Endothelial cell of umbilical vein (primary cell): ENCODE measurements around the gene GLRX. TPM values are rescaled to one million over a fixed set of nuclear protein-coding genes. Genes with fewer than 3 reads are reported as not detected.

Experiments used
- BruUV-seq: library from RNA; stranded (reverse); fragments of 400-500 nt; replicated peaks from 2 replicates; lab custom pipeline; 2021; lab: Mats Ljungman, UMichigan
- CTCF ChIA-PET: fragments of 300-600, 350-600 bp; sonication (Branson Sonifier 250); formaldehyde crosslinking; loops from one replicate; lab custom pipeline; 2021; ENCODE audit warnings: antibody characterized with exemption, inconsistent platforms; lab: Charles Lee
- POLR2A ChIA-PET: fragments of 300-600, 350-600 bp; sonication (Branson Sonifier 250); formaldehyde crosslinking; loops from one replicate; lab custom pipeline; 2021; ENCODE audit warnings: antibody characterized with exemption, inconsistent platforms; lab: Charles Lee
- DNase-seq: peaks from one replicate; pipeline ENCODE4 v3.0.0-alpha.2; 2011; ENCODE audit warnings: low read depth, low spot score
- FAIRE-seq: peaks from 2 replicates; lab custom pipeline; 2011; peaks lifted over from hg19 to GRCh38; lab: Jason Lieb, UNC
- H2AFZ ChIP-seq: 2 replicates; pipeline ENCODE4 v1.6.0; 2012; ENCODE audit warnings: low read depth, low read length, control low read depth, inconsistent platforms
- H3K27ac ChIP-seq: 2 replicates; pipeline ENCODE4 v1.5.1; 2011; ENCODE audit warnings: low read depth, mild to moderate bottlenecking, control low read depth, low read length, moderate library complexity; ENCODE audit not compliant: insufficient read depth
- H3K27me3 ChIP-seq, 2 experiments: 2 replicates each; pipeline versions ENCODE4 v1.6.0 to v1.6.1; 2011; ENCODE audit warnings: low read length in 2 of 2, mixed read lengths in 1 of 2; ENCODE audit not compliant: control insufficient read depth in 2 of 2, insufficient read depth in 2 of 2
- H3K36me3 ChIP-seq, 2 experiments: 2 replicates in 1 of 2; 3 replicates in 1 of 2; pipeline ENCODE4 v1.5.1; 2011; ENCODE audit warnings: low read length in 2 of 2, mild to moderate bottlenecking in 1 of 2, moderate library complexity in 1 of 2; ENCODE audit not compliant: control insufficient read depth in 2 of 2, insufficient read depth in 2 of 2; ENCODE audit errors: extremely low read depth in 1 of 2
- H3K4me1 ChIP-seq: 3 replicates; pipeline ENCODE4 v1.5.1; 2011; ENCODE audit warnings: mild to moderate bottlenecking, low read length; ENCODE audit not compliant: control insufficient read depth, insufficient read depth; ENCODE audit errors: extremely low read depth
- H3K4me2 ChIP-seq: 2 replicates; pipeline ENCODE4 v1.6.1; 2011; ENCODE audit warnings: low read length, control low read depth, mixed read lengths; ENCODE audit not compliant: insufficient read depth
- H3K4me3 ChIP-seq, 3 experiments: fragments of 200-600 bp in 1 of 3; sonication (generic), shearing (Covaris generic) in 1 of 3; replicated peaks in 1 of 3; 2 replicates each; pipeline ENCODE4 v1.5.1; 2011 to 2016; ENCODE audit warnings: control low read depth in 3 of 3, low read length in 3 of 3, mild to moderate bottlenecking in 2 of 3, inconsistent platforms in 1 of 3, low read depth in 1 of 3, moderate library complexity in 1 of 3; ENCODE audit not compliant: insufficient read depth in 1 of 3
- H3K79me2 ChIP-seq: 2 replicates; pipeline ENCODE4 v1.6.0; 2012; ENCODE audit warnings: low read length, inconsistent platforms; ENCODE audit not compliant: control insufficient read depth, insufficient read depth
- H3K9ac ChIP-seq: replicated peaks from 2 replicates; pipeline ENCODE3; 2011; ENCODE audit warnings: low read length, control low read depth; ENCODE audit not compliant: insufficient read depth; ENCODE audit errors: extremely low read depth
- H3K9me1 ChIP-seq: replicated peaks from 3 replicates; pipeline ENCODE4 v1.6.0; 2011; ENCODE audit warnings: mild to moderate bottlenecking, low read length; ENCODE audit not compliant: control insufficient read depth, insufficient read depth; ENCODE audit errors: extremely low read depth
- H3K9me3 ChIP-seq: replicated peaks from 2 replicates; pipeline ENCODE4 v1.5.1; 2012; ENCODE audit warnings: low read length, inconsistent platforms; ENCODE audit not compliant: control insufficient read depth, insufficient read depth
- H4K20me1 ChIP-seq: replicated peaks from 2 replicates; pipeline ENCODE3; 2011; ENCODE audit warnings: mild to moderate bottlenecking, low read length; ENCODE audit not compliant: control insufficient read depth, insufficient read depth; ENCODE audit errors: extremely low read depth
- EZH2 ChIP-seq: IDR thresholded peaks from 2 replicates; pipeline ENCODE4 v1.6.1; 2012; ENCODE audit warnings: borderline replicate concordance, low read depth, mild to moderate bottlenecking, moderate library complexity, low read length, inconsistent platforms; ENCODE audit not compliant: severe bottlenecking
- dilution Hi-C: fragments of 300-500 bp; cut with MboI; formaldehyde crosslinking; loops from one replicate; pipeline ENCODE4 v1.15.0; 2019; ENCODE audit warnings: low sequenced_read_pairs; ENCODE audit not compliant: extremely low pct_ligation_motif_present
- intact Hi-C: fragments of 100-400 bp; cut with micrococcal nuclease; formaldehyde crosslinking; loops from one replicate; pipeline ENCODE4 v1.10.0; 2022
- polyA plus RNA-seq, 4 experiments: library from polyadenylated mRNA; depleted of rRNA in 3 of 4; stranded (reverse) in 3 of 4; unstranded in 1 of 4; fragments of >200 nt; gene quantifications; 2 replicates each; pipeline versions ENCODE4 v1.2.1 to v1.2.3, GENCODE V29; 2011 to 2012; ENCODE audit warnings: missing spikeins in 1 of 4
- total RNA-seq: library from RNA; stranded (reverse); gene quantifications from 2 replicates; pipeline ENCODE4 v1.2.3, GENCODE V29; 2021
- TF ChIP-seq, protein P1 (sequence below), 2 donors: IDR thresholded peaks; 1 replicate in 1 of 2; 2 replicates in 1 of 2; pipeline ENCODE4 v1.5.1; 2011; ENCODE audit warnings: low read length in 2 of 2, mild to moderate bottlenecking in 2 of 2, moderate library complexity in 2 of 2, control low read depth in 1 of 2, inconsistent platforms in 1 of 2, low read depth in 1 of 2; ENCODE audit not compliant: insufficient read depth in 1 of 2; ENCODE audit errors: extremely low read depth in 1 of 2
- TF ChIP-seq, protein P2 (sequence below): IDR thresholded peaks from 2 replicates; pipeline ENCODE4 v1.6.1; 2011; ENCODE audit not compliant: insufficient read depth, insufficient read length

GLRX gene
- total and polyA plus RNA-seq, 2 donors (not counting 3 experiments of a cell fraction or from before 2014, with no cell fraction given): 14.2 to 40.3 TPM

DNA sequence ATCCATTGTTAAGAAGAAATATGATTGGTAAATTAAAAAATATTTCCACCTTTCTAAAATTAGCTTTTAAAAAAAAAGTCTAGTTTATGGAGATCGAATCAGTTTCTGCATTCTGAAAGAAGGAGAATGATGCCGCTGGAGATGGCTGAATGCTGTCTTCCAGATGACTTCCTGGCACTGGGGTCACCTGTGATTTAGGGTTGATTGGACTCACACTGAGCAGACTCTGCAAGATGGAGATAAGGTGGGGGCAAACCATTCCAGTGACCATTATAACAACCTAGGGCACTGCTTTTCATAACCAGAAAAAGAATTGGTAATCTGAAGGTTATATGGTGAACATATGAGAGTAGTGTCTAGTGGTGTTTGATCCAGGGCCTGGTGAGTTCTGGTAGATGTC is 50.6 kb downstream of the GLRX start:
- no TSS peak for BruUV-seq
- DNase-seq (no peak), FAIRE-seq (no peak)
- Histone ChIP-seq H4K20me1 (no peaks in the 10 kb centered on the region), H3K4me1 (peaks cover 20% of the 10 kb centered on the region), H3K79me2 (no peaks in the 10 kb centered on the region), H3K9me3 (no peaks in the 10 kb centered on the region), H3K4me2 (no peak overlapping the region), H2AFZ (no peak overlapping the region), H3K9me1 (no peaks in the 10 kb centered on the region), H3K9ac (no peak overlapping the region), H3K27ac (no peak overlapping the region), H3K36me3 (peaks cover 0 to 7% of the 10 kb centered on the region in 2 experiments), H3K27me3 (no peaks in the 10 kb centered on the region), H3K4me3 (no peak overlapping the region)
- dilution Hi-C loops (no loop called here), intact Hi-C loops (loop anchor here (2.0 kb wide), 2 partner anchors 33 to 107 kb away; no protein-coding TSS in a partner anchor)
- POLR2A ChIA-PET: no interaction called here
- CTCF ChIA-PET: interaction anchor here (0.6 to 6.2 kb wide), 7 partner anchors 8 to 125 kb away, joined by 3 to 62 read pairs (median 4); partner anchors contain the start of genes RFESD and RHOBTB3
- TF ChIP-seq, protein P1, sequence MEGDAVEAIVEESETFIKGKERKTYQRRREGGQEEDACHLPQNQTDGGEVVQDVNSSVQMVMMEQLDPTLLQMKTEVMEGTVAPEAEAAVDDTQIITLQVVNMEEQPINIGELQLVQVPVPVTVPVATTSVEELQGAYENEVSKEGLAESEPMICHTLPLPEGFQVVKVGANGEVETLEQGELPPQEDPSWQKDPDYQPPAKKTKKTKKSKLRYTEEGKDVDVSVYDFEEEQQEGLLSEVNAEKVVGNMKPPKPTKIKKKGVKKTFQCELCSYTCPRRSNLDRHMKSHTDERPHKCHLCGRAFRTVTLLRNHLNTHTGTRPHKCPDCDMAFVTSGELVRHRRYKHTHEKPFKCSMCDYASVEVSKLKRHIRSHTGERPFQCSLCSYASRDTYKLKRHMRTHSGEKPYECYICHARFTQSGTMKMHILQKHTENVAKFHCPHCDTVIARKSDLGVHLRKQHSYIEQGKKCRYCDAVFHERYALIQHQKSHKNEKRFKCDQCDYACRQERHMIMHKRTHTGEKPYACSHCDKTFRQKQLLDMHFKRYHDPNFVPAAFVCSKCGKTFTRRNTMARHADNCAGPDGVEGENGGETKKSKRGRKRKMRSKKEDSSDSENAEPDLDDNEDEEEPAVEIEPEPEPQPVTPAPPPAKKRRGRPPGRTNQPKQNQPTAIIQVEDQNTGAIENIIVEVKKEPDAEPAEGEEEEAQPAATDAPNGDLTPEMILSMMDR (IDR thresholded peaks at IDR 0.05; ENCODE audit: extremely low read depth in 1 of 2, insufficient read depth in 1 of 2, low read depth in 1 of 2, low read length in 2 of 2): no peak
- TF ChIP-seq EZH2: no peak
- TF ChIP-seq, protein P2, sequence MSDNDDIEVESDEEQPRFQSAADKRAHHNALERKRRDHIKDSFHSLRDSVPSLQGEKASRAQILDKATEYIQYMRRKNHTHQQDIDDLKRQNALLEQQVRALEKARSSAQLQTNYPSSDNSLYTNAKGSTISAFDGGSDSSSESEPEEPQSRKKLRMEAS: no peak
